Right cardiac atrium (tissue), 5 donors: ENCODE data around the gene FBXO11. TPM values are rescaled to one million over a fixed set of nuclear protein-coding genes. Genes with fewer than 3 reads are reported as not detected.

Source experiments
- ATAC-seq, 2 donors: fragments of 200-7000 bp; cut with Tn5 transposase; one replicate each; pipeline versions ENCODE4 v1.8.0 to v1.9.1; 2020; ENCODE audit warnings: moderate library complexity in 2 of 2, mild to moderate bottlenecking in 1 of 2
- DNase-seq, 3 donors: peaks; one replicate each; pipeline ENCODE4 v3.0.0-alpha.2; 2020
- H3K27ac ChIP-seq: one replicate; pipeline ENCODE4 v1.5.1; 2013; ENCODE audit warnings: mild to moderate bottlenecking, low read length, control low read depth, moderate library complexity
- H3K27me3 ChIP-seq: one replicate; pipeline ENCODE4 v1.6.1; 2013; ENCODE audit not compliant: control insufficient read depth, insufficient read depth
- H3K4me1 ChIP-seq: one replicate; pipeline ENCODE4 v1.6.1; 2013; ENCODE audit warnings: low read length; ENCODE audit not compliant: control insufficient read depth, insufficient read depth
- H3K4me3 ChIP-seq: one replicate; pipeline ENCODE4 v1.5.1; 2013; ENCODE audit warnings: low read length, control low read depth
- H3K9me3 ChIP-seq: one replicate; pipeline ENCODE4 v1.6.1; 2013; ENCODE audit warnings: low read length; ENCODE audit not compliant: control insufficient read depth
- WGBS: extraction: QIAGEN DNeasy Blood & Tissue Kit; methylation state at CpG from one replicate; pipeline ENCODE4 v1.1.7; 2013; 5-methylcytosine and 5-hydroxymethylcytosine counted together
- intact Hi-C, 4 donors: fragments of 100-400 bp; cut with DNase I; formaldehyde crosslinking; loops; one replicate each; pipeline versions ENCODE4 v1.11.0 to v1.14.0; 2022 to 2023
- polyA plus RNA-seq: library from polyadenylated mRNA; stranded (reverse); fragments of 200-250 nt; gene quantifications from one replicate; pipeline ENCODE4 v1.2.3, GENCODE V29; 2013
- total RNA-seq, 4 donors: library from RNA; stranded (reverse); fragmentation: NEBNext Ultra II Directional; extraction: Animal tissue kit (Norgen Biotek cat#: 25700); gene quantifications; one replicate each; pipeline ENCODE4 v1.2.1, GENCODE V29; 2021
- donor health status: healthy with polysubstance abuse.
- donor health status: DM: no; HTN: yes; CAD: no.
- donor health status: DM: no; HTN: no; CAD: no.
- donor health status: DM: no; HTN: yes; CAD: no; lungs with severe emphysema.
- donor health status: DM: yes; HTN: yes; CAD: no.

The FBXO11 gene
- total and polyA plus RNA-seq, 5 donors = 23.4 to 45.4 (median 41.2) TPM

- intact Hi-C loops = no loop called here
- H3K27me3 ChIP-seq = no peaks in the 10 kb centered on the region
- H3K9me3 ChIP-seq = no peaks in the 10 kb centered on the region
- 78% methylated on average over 4 of the region's 4 CpGs for WGBS
- no peak for ATAC-seq
- no peak overlapping the region for H3K4me3 ChIP-seq
- H3K4me1 ChIP-seq = no peaks in the 10 kb centered on the region
- no peak for DNase-seq
- H3K27ac ChIP-seq = no peak overlapping the region
These were observed 97.7 kb downstream of the FBXO11 start for GRCh38 chr2:47808614-47809013.

GRCh38 chr2:47805850-47806249 lies 100.4 kb downstream of the FBXO11 start:
- 50% methylated on average over 6 of the region's 6 CpGs for WGBS
- Histone ChIP-seq H3K27ac (no peak overlapping the region), H3K4me3 (no peak overlapping the region), H3K4me1 (no peaks in the 10 kb centered on the region), H3K9me3 (no peaks in the 10 kb centered on the region), H3K27me3 (no peaks in the 10 kb centered on the region)
- no peak for DNase-seq
- no peak for ATAC-seq
- intact Hi-C loops = no loop called here

GRCh38 chr2:47803770-47804169 lies 102.5 kb downstream of the FBXO11 start:
- WGBS = 96% methylated on average over 1 of the region's 1 CpG
- H3K27ac ChIP-seq = no peak overlapping the region
- no peak overlapping the region for H3K4me3 ChIP-seq
- intact Hi-C loops = no loop called here
- DNase-seq (no peak), ATAC-seq (no peak)
- H3K9me3 ChIP-seq = no peaks in the 10 kb centered on the region
- no peaks in the 10 kb centered on the region for H3K4me1 ChIP-seq
- no peaks in the 10 kb centered on the region for H3K27me3 ChIP-seq

- ATAC-seq = no peak
- Histone ChIP-seq H3K9me3 (no peaks in the 10 kb centered on the region), H3K4me1 (no peaks in the 10 kb centered on the region), H3K4me3 (no peak overlapping the region), H3K27ac (no peak overlapping the region), H3K27me3 (no peaks in the 10 kb centered on the region)
- intact Hi-C loops = no loop called here
- DNase-seq = no peak
- WGBS = 98% methylated on average over 7 of the region's 7 CpGs
These were observed 102.9 kb downstream of the FBXO11 start for GRCh38 chr2:47803363-47803762.

- Histone ChIP-seq H3K4me3 (no peak overlapping the region), H3K9me3 (no peaks in the 10 kb centered on the region), H3K27me3 (no peaks in the 10 kb centered on the region), H3K27ac (no peak overlapping the region), H3K4me1 (peaks cover 2% of the 10 kb centered on the region)
- DNase-seq (no peak), ATAC-seq (no peak)
- intact Hi-C loops = no loop called here
- 84% methylated on average over 3 of the region's 3 CpGs for WGBS
These were observed 105.2 kb downstream of the FBXO11 start for GRCh38 chr2:47801118-47801517.

- Histone ChIP-seq H3K4me3 (no peak overlapping the region), H3K27me3 (no peaks in the 10 kb centered on the region), H3K27ac (peak overlapping the region; percentile 5), H3K4me1 (peaks cover 2% of the 10 kb centered on the region), H3K9me3 (no peaks in the 10 kb centered on the region)
- 92% methylated on average over 6 of the region's 6 CpGs for WGBS
- DNase-seq (no peak), ATAC-seq (no peak)
- intact Hi-C loops = no loop called here
These were observed 107.2 kb downstream of the FBXO11 start for GRCh38 chr2:47799031-47799609.

GRCh38 chr2:47798631-47799030 lies 107.7 kb downstream of the FBXO11 start:
- Histone ChIP-seq H3K27ac (peak overlapping the region; percentile 5), H3K9me3 (no peaks in the 10 kb centered on the region), H3K27me3 (no peaks in the 10 kb centered on the region), H3K4me1 (peaks cover 2% of the 10 kb centered on the region), H3K4me3 (no peak overlapping the region)
- ATAC-seq = peak; percentile 39 to 60
- intact Hi-C loops = no loop called here
- no peak for DNase-seq
- 83% methylated on average over 6 of the region's 6 CpGs for WGBS

GRCh38 chr2:47796090-47796697 lies 110.1 kb downstream of the FBXO11 start:
- WGBS = 86% methylated on average over 2 of the region's 2 CpGs
- no peak overlapping the region for H3K4me3 ChIP-seq
- H3K4me1 ChIP-seq = peaks cover 2% of the 10 kb centered on the region
- no peaks in the 10 kb centered on the region for H3K27me3 ChIP-seq
- no peak for DNase-seq
- H3K9me3 ChIP-seq = no peaks in the 10 kb centered on the region
- intact Hi-C loops = no loop called here
- no peak overlapping the region for H3K27ac ChIP-seq
- ATAC-seq = no peak

GRCh38 chr2:47785986-47786385 lies 120.3 kb downstream of the FBXO11 start:
- DNase-seq = no peak
- Histone ChIP-seq H3K27ac (no peak overlapping the region), H3K27me3 (no peaks in the 10 kb centered on the region), H3K4me1 (no peaks in the 10 kb centered on the region), H3K4me3 (no peak overlapping the region), H3K9me3 (no peaks in the 10 kb centered on the region)
- no peak for ATAC-seq
- intact Hi-C loops = loop anchor here in 1 of 4 donors (10.0 kb wide), 1 partner anchor 319 kb away; no protein-coding TSS in a partner anchor
- 83% methylated on average over 7 of the region's 7 CpGs for WGBS

- Histone ChIP-seq H3K27me3 (no peaks in the 10 kb centered on the region), H3K27ac (no peak overlapping the region), H3K4me3 (peak overlapping the region; percentile 88), H3K4me1 (no peaks in the 10 kb centered on the region), H3K9me3 (no peaks in the 10 kb centered on the region)
- DNase-seq (peak in 1 of 3 donors; percentile 45), ATAC-seq (no peak)
- 29% methylated on average over 28 of the region's 28 CpGs for WGBS
- intact Hi-C loops = loop anchor here in 1 of 4 donors (10.0 kb wide), 1 partner anchor 320 kb away; no protein-coding TSS in a partner anchor
These were observed 121.9 kb downstream of the FBXO11 start for GRCh38 chr2:47784352-47784851.

- Histone ChIP-seq H3K27ac (peak overlapping the region; percentile 66), H3K27me3 (no peaks in the 10 kb centered on the region), H3K4me1 (no peaks in the 10 kb centered on the region), H3K4me3 (peak overlapping the region; percentile 88), H3K9me3 (no peaks in the 10 kb centered on the region)
- intact Hi-C loops = loop anchor here in 1 of 4 donors (10.0 kb wide), 1 partner anchor 321 kb away; no protein-coding TSS in a partner anchor
- ATAC-seq (peak; percentile 33 to 64), DNase-seq (peak; percentile 71 to 87 (median 85))
- WGBS = 1% methylated on average over 71 of the region's 71 CpGs
These were observed 122.6 kb downstream of the FBXO11 start for GRCh38 chr2:47783486-47784351.
